Measurements from ENCODE around the gene RBMS3. TPM values are rescaled to one million over a fixed set of nuclear protein-coding genes. Genes with fewer than 3 reads are reported as not detected.

Gene RBMS3
- total and polyA plus RNA-seq, 12 donors: 8.7 to 90.1 (median 51.2) TPM

GRCh38 chr3:29683018-29683993, 402.4 kb downstream of the RBMS3 start:
- Histone ChIP-seq H3K4me1 (replicated peaks in 1 of 2) (peaks cover 0 to 28% of the 10 kb centered on the region in 2 donors), H3K4me3 (no peak overlapping the region), H3K36me3 (replicated peaks in 1 of 2) (no peaks in the 10 kb centered on the region), H3K9me3 (replicated peaks in 1 of 3) (no peaks in the 10 kb centered on the region), H3K27me3 (no peaks in the 10 kb centered on the region), H3K27ac (peak overlapping the region; percentile 17 to 67 (median 42))
- WGBS, 4 donors: 41 to 55% (median 47%) methylated on average over 5 of the region's 5 CpGs
- intact Hi-C loops (cut with DNase I): no loop called here
- TF ChIP-seq POLR2A (IDR thresholded peaks at IDR 0.05): no peak
- TF ChIP-seq CTCF (IDR thresholded peaks at IDR 0.05): no peak
- peak in 4 of 7 donors; percentile 25 to 61 (median 34) for DNase-seq

GRCh38 chr3:29686889-29687592, 406.2 kb downstream of the RBMS3 start:
- H3K4me3 ChIP-seq: no peak overlapping the region
- no peaks in the 10 kb centered on the region for H3K36me3 ChIP-seq (replicated peaks in 1 of 2)
- no peaks in the 10 kb centered on the region for H3K9me3 ChIP-seq (replicated peaks in 1 of 3)
- no peak for DNase-seq
- intact Hi-C loops (cut with DNase I): no loop called here
- H3K4me1 ChIP-seq (replicated peaks in 1 of 2): peaks cover 0 to 28% of the 10 kb centered on the region in 2 donors
- 71 to 83% (median 72%) methylated on average over 2 of the region's 2 CpGs for WGBS, 4 donors
- peak overlapping the region in 1 of 5 donors; percentile 17 for H3K27ac ChIP-seq
- H3K27me3 ChIP-seq: no peaks in the 10 kb centered on the region
- TF ChIP-seq POLR2A (IDR thresholded peaks at IDR 0.05) (no peak), CTCF (IDR thresholded peaks at IDR 0.05) (no peak)

- no peaks in the 10 kb centered on the region for H3K27me3 ChIP-seq
- H3K36me3 ChIP-seq (replicated peaks in 1 of 2): no peaks in the 10 kb centered on the region
- no peak overlapping the region for H3K27ac ChIP-seq
- TF ChIP-seq CTCF (IDR thresholded peaks at IDR 0.05) (no peak), POLR2A (IDR thresholded peaks at IDR 0.05) (no peak)
- peaks cover 0 to 31% of the 10 kb centered on the region in 2 donors for H3K4me1 ChIP-seq (replicated peaks in 1 of 2)
- no peak for DNase-seq
- intact Hi-C loops (cut with DNase I): no loop called here
- no peak overlapping the region for H3K4me3 ChIP-seq
- 94 to 100% (median 97%) methylated on average over 2 of the region's 2 CpGs for WGBS, 4 donors
- H3K9me3 ChIP-seq (replicated peaks in 1 of 3): no peaks in the 10 kb centered on the region
These were observed 409.9 kb downstream of the RBMS3 start for GRCh38 chr3:29690686-29691353.

- intact Hi-C loops (cut with DNase I): no loop called here
- peaks cover 0 to 29% of the 10 kb centered on the region in 2 donors for H3K4me1 ChIP-seq (replicated peaks in 1 of 2)
- TF ChIP-seq CTCF (IDR thresholded peaks at IDR 0.05) (no peak), POLR2A (IDR thresholded peaks at IDR 0.05) (no peak)
- DNase-seq: no peak
- 67 to 81% (median 72%) methylated on average over 1 of the region's 1 CpG for WGBS, 4 donors
- H3K27ac ChIP-seq: peak overlapping the region in 2 of 5 donors; percentile 49 to 54
- H3K9me3 ChIP-seq (replicated peaks in 1 of 3): no peaks in the 10 kb centered on the region
- no peaks in the 10 kb centered on the region for H3K27me3 ChIP-seq
- H3K4me3 ChIP-seq: no peak overlapping the region
- no peaks in the 10 kb centered on the region for H3K36me3 ChIP-seq (replicated peaks in 1 of 2)
These were observed 413.0 kb downstream of the RBMS3 start for GRCh38 chr3:29693863-29694262.
